ENCODE results near the gene ALKBH4. TPM values are rescaled to one million over a fixed set of nuclear protein-coding genes. Genes with fewer than 3 reads are reported as not detected.

The ALKBH4 gene
- total RNA-seq, 1 donor from 2014 or later = 8.3 TPM

GRCh38 chr7:102449136-102449535 is 15.5 kb downstream of the ALKBH4 start:
- no peak for DNase-seq (ENCODE audit: extremely low spot score in 2 of 2)
- TF ChIP-seq POLR2AphosphoS5 (IDR thresholded peaks at IDR 0.05; ENCODE audit: insufficient read depth in 1 of 2, low read depth in 1 of 2) (no peak), POLR2A (IDR thresholded peaks at IDR 0.05) (no peak), CTCF (IDR thresholded peaks at IDR 0.05) (no peak)
- H3K27me3 ChIP-seq = no peaks in the 10 kb centered on the region
- H3K36me3 ChIP-seq = peaks cover 0 to 14% of the 10 kb centered on the region in 2 donors
- H3K4me1 ChIP-seq = no peaks in the 10 kb centered on the region
- intact Hi-C loops (cut with DNase I) = no loop called here
- no peak overlapping the region for H3K4me3 ChIP-seq
- no peak overlapping the region for H3K27ac ChIP-seq
- H3K9me3 ChIP-seq = no peaks in the 10 kb centered on the region

- intact Hi-C loops (cut with DNase I) = no loop called here
- Histone ChIP-seq H3K27me3 (no peaks in the 10 kb centered on the region), H3K4me1 (no peaks in the 10 kb centered on the region), H3K4me3 (no peak overlapping the region), H3K27ac (no peak overlapping the region), H3K36me3 (peaks cover 0 to 14% of the 10 kb centered on the region in 2 donors), H3K9me3 (no peaks in the 10 kb centered on the region)
- TF ChIP-seq POLR2AphosphoS5 (IDR thresholded peaks at IDR 0.05; ENCODE audit: insufficient read depth in 1 of 2, low read depth in 1 of 2) (no peak), CTCF (IDR thresholded peaks at IDR 0.05) (no peak), POLR2A (IDR thresholded peaks at IDR 0.05) (no peak)
- no peak for DNase-seq (ENCODE audit: extremely low spot score in 2 of 2)
Measured at GRCh38 chr7:102447311-102447710, 17.4 kb downstream of the ALKBH4 start.

- intact Hi-C loops (cut with DNase I) = no loop called here
- TF ChIP-seq POLR2A (IDR thresholded peaks at IDR 0.05) (no peak), POLR2AphosphoS5 (IDR thresholded peaks at IDR 0.05; ENCODE audit: insufficient read depth in 1 of 2, low read depth in 1 of 2) (no peak)
- H3K9me3 ChIP-seq = no peaks in the 10 kb centered on the region
- no peak overlapping the region for H3K4me3 ChIP-seq
- no peak for DNase-seq (ENCODE audit: extremely low spot score in 2 of 2)
- no peaks in the 10 kb centered on the region for H3K27me3 ChIP-seq
- no peak overlapping the region for H3K27ac ChIP-seq
- peaks cover 0 to 14% of the 10 kb centered on the region in 2 donors for H3K36me3 ChIP-seq
- no peaks in the 10 kb centered on the region for H3K4me1 ChIP-seq
Measured at GRCh38 chr7:102446387-102447156, 18.1 kb downstream of the ALKBH4 start.

- Histone ChIP-seq H3K4me1 (no peaks in the 10 kb centered on the region), H3K4me3 (no peak overlapping the region), H3K9me3 (no peaks in the 10 kb centered on the region), H3K27me3 (no peaks in the 10 kb centered on the region), H3K27ac (no peak overlapping the region), H3K36me3 (peaks cover 0 to 14% of the 10 kb centered on the region in 2 donors)
- no peak for TF ChIP-seq CTCF (IDR thresholded peaks at IDR 0.05)
- TF ChIP-seq POLR2A (IDR thresholded peaks at IDR 0.05) = no peak
- no peak for TF ChIP-seq POLR2AphosphoS5 (IDR thresholded peaks at IDR 0.05; ENCODE audit: insufficient read depth in 1 of 2, low read depth in 1 of 2)
- DNase-seq (ENCODE audit: extremely low spot score in 2 of 2) = no peak
- intact Hi-C loops (cut with DNase I) = no loop called here
Measured at GRCh38 chr7:102445674-102446071, 19.0 kb downstream of the ALKBH4 start.

- no peak for DNase-seq (ENCODE audit: extremely low spot score in 2 of 2)
- no peaks in the 10 kb centered on the region for H3K9me3 ChIP-seq
- H3K4me3 ChIP-seq = no peak overlapping the region
- H3K27me3 ChIP-seq = no peaks in the 10 kb centered on the region
- peaks cover 3% of the 10 kb centered on the region for H3K4me1 ChIP-seq
- no peak overlapping the region for H3K27ac ChIP-seq
- TF ChIP-seq POLR2AphosphoS5 (IDR thresholded peaks at IDR 0.05; ENCODE audit: insufficient read depth in 1 of 2, low read depth in 1 of 2) = no peak
- TF ChIP-seq CTCF (IDR thresholded peaks at IDR 0.05) = no peak
- no peak for TF ChIP-seq POLR2A (IDR thresholded peaks at IDR 0.05)
- peaks cover 0 to 14% of the 10 kb centered on the region in 2 donors for H3K36me3 ChIP-seq
- intact Hi-C loops (cut with DNase I) = no loop called here
Measured at GRCh38 chr7:102444961-102445673, 19.5 kb downstream of the ALKBH4 start.
